Activated T-cell treated with anti-CD3 and anti-CD28 coated beads, Interleukin-2, amount 50 U/mL, for 4 hours (primary cell): Measurements from ENCODE around the gene GJB5. TPM values are rescaled to one million over a fixed set of nuclear protein-coding genes. Genes with fewer than 3 reads are reported as not detected.
A peak's percentile ranks its signal among the peaks of the same experiment; 100 is the strongest.

Source experiments
- ATAC-seq, 2 donors: fragments of 200-7000 bp; cut with Tn5 transposase; one replicate each; pipeline ENCODE4 v1.10.0; 2021
- DNase-seq: peaks from one replicate; pipeline ENCODE4 v3.0.0-alpha.2; 2020
- H3K27me3 Mint-ChIP-seq: one replicate; pipeline ENCODE4 v1.8.0; 2021; ENCODE audit warnings: low read depth, mixed read lengths
- H3K36me3 Mint-ChIP-seq: one replicate; pipeline ENCODE4 v1.8.0; 2022; ENCODE audit warnings: mixed read lengths; ENCODE audit not compliant: insufficient read depth
- H3K4me1 Mint-ChIP-seq: one replicate; pipeline ENCODE4 v1.8.0; 2021; ENCODE audit warnings: low read depth, mixed read lengths
- H3K4me3 Mint-ChIP-seq: one replicate; pipeline ENCODE4 v1.8.0; 2021; ENCODE audit warnings: mild to moderate bottlenecking, moderate library complexity, mixed read lengths
- H3K9me3 Mint-ChIP-seq: one replicate; pipeline ENCODE4 v1.8.0; 2021; ENCODE audit warnings: mixed read lengths
- total RNA-seq, 3 donors: library from RNA; stranded (reverse); gene quantifications; one replicate each; pipeline ENCODE4 v1.2.1, GENCODE V29; 2021

The GJB5 gene
- total RNA-seq, 3 donors from 2014 or later, result not detected

- Mint-ChIP-seq H3K27me3 (peaks cover 57% of the 10 kb centered on the region), H3K9me3 (no peaks in the 10 kb centered on the region), H3K36me3 (no peaks in the 10 kb centered on the region), H3K4me3 (no peak overlapping the region), H3K4me1 (peaks cover 6% of the 10 kb centered on the region)
- ATAC-seq (no peak), DNase-seq (no peak)
These were observed 32.9 kb downstream of the GJB5 start for GRCh38 chr1:34787461-34788420.

DNA sequence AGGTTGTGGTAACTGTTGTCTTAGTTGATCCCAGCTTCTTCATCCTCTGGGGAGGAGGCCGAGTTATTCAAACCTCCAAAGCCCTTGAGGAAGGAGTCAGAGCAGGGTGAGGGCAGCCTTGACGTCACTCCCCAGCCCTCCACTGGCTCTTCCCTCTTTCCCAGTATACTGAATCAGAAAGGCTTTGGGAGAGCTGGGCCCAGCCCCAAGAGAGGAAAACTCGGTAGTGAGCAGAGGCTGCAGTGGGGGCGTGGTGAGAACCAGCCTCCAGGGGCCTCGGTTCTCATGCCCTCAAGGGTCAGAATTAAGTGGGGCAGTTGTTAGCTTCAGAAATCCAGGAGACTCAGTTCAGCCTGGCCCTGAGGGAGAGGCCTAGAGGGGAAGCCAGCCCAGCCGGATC, 36.1 kb downstream of the GJB5 start:
- H3K9me3 Mint-ChIP-seq, result no peaks in the 10 kb centered on the region
- H3K36me3 Mint-ChIP-seq, result peaks cover 3% of the 10 kb centered on the region
- peaks cover 6% of the 10 kb centered on the region for H3K4me1 Mint-ChIP-seq
- H3K4me3 Mint-ChIP-seq, result no peak overlapping the region
- DNase-seq (no peak), ATAC-seq (no peak)
- peaks cover 50% of the 10 kb centered on the region for H3K27me3 Mint-ChIP-seq

DNA sequence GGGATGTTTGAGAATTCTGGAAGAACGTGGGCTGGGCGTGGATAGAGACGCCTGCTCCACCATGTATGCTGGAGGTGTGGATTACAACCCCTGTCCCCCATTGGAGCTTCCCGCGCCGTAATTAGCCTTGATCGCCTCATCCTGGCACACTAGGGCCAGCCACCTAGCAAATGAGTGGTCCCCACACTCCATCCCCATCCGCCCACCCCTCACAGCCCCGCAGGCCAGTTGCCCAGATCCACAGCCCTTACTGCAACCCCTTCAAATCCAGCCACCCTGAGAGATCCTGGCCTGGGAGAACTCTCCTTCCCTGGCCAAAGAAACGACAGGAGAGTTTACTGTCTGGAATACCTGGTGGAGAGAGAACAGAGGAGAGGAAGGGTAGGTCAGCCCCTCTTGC, 37.6 kb downstream of the GJB5 start:
- ATAC-seq (no peak), DNase-seq (no peak)
- H3K36me3 Mint-ChIP-seq, result peaks cover 3% of the 10 kb centered on the region
- H3K9me3 Mint-ChIP-seq, result no peaks in the 10 kb centered on the region
- H3K4me3 Mint-ChIP-seq, result peak overlapping the region; percentile 30
- H3K27me3 Mint-ChIP-seq, result peaks cover 42% of the 10 kb centered on the region
- peaks cover 5% of the 10 kb centered on the region for H3K4me1 Mint-ChIP-seq

GRCh38 chr1:34792868-34793727, 38.3 kb downstream of the GJB5 start, which contains the start of gene GJA4:
Gene GJA4 (plus strand): TSS chr1:34792999. CDS start chr1:34794214, 1,215 bp downstream.
- ATAC-seq, result peak; percentile 9 to 30
- Mint-ChIP-seq H3K9me3 (no peaks in the 10 kb centered on the region), H3K4me1 (peaks cover 5% of the 10 kb centered on the region), H3K36me3 (peaks cover 3% of the 10 kb centered on the region), H3K4me3 (peak within 1 kb of the TSS; percentile 30), H3K27me3 (peaks cover 41% of the 10 kb centered on the region)
- no peak for DNase-seq

- DNase-seq (no peak), ATAC-seq (no peak)
- Mint-ChIP-seq H3K36me3 (peaks cover 3% of the 10 kb centered on the region), H3K9me3 (no peaks in the 10 kb centered on the region), H3K27me3 (peaks cover 37% of the 10 kb centered on the region), H3K4me1 (peaks cover 5% of the 10 kb centered on the region), H3K4me3 (no peak overlapping the region)
These were observed 39.3 kb downstream of the GJB5 start for GRCh38 chr1:34794001-34794789.

- Mint-ChIP-seq H3K4me3 (no peak overlapping the region), H3K4me1 (peaks cover 5% of the 10 kb centered on the region), H3K36me3 (peaks cover 3% of the 10 kb centered on the region), H3K27me3 (peaks cover 37% of the 10 kb centered on the region), H3K9me3 (no peaks in the 10 kb centered on the region)
- ATAC-seq, result no peak
- no peak for DNase-seq
These were observed 39.9 kb downstream of the GJB5 start for GRCh38 chr1:34794790-34795180.

DNA sequence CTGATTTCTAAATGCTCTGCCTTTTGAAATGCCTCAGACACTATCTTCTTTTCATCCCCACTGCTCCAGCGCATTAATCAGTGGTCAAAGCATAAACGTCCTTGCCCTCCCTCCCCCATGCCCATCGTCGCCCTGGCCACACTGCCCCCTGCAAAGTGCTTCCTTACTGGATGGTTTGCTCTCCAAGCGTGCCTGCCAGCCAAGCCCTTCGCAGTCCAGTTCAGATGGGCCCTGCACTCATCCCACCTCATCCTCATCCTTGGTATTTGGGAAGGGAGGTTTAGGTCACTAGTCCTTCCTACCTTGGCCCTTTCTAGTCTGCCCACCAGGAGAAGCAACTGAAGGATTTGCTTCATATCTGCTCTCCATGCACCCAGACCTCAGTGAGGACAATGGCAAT, 41.1 kb downstream of the GJB5 start:
- no peak for DNase-seq
- H3K4me1 Mint-ChIP-seq, result peaks cover 7% of the 10 kb centered on the region

GRCh38 chr1:34796990-34797389, 42.1 kb downstream of the GJB5 start:
- Mint-ChIP-seq H3K27me3 (peaks cover 23% of the 10 kb centered on the region), H3K36me3 (peaks cover 3% of the 10 kb centered on the region), H3K9me3 (no peaks in the 10 kb centered on the region), H3K4me1 (peaks cover 7% of the 10 kb centered on the region), H3K4me3 (no peak overlapping the region)
- peak; percentile 50 to 58 for ATAC-seq
- DNase-seq, result no peak

More for the DNA sequence above, 41.1 kb downstream of the GJB5 start:
- peaks cover 3% of the 10 kb centered on the region for H3K36me3 Mint-ChIP-seq
- H3K27me3 Mint-ChIP-seq, result peaks cover 31% of the 10 kb centered on the region
- ATAC-seq, result no peak
- no peaks in the 10 kb centered on the region for H3K9me3 Mint-ChIP-seq
- H3K4me3 Mint-ChIP-seq, result no peak overlapping the region

- DNase-seq (no peak), ATAC-seq (peak; percentile 80 to 86)
- no peaks in the 10 kb centered on the region for H3K27me3 Mint-ChIP-seq
- H3K36me3 Mint-ChIP-seq, result peaks cover 5% of the 10 kb centered on the region
- peaks cover 11% of the 10 kb centered on the region for H3K9me3 Mint-ChIP-seq
- no peak overlapping the region for H3K4me3 Mint-ChIP-seq
- H3K4me1 Mint-ChIP-seq, result peaks cover 3% of the 10 kb centered on the region
These were observed 45.4 kb downstream of the GJB5 start for GRCh38 chr1:34800214-34800613.

DNA sequence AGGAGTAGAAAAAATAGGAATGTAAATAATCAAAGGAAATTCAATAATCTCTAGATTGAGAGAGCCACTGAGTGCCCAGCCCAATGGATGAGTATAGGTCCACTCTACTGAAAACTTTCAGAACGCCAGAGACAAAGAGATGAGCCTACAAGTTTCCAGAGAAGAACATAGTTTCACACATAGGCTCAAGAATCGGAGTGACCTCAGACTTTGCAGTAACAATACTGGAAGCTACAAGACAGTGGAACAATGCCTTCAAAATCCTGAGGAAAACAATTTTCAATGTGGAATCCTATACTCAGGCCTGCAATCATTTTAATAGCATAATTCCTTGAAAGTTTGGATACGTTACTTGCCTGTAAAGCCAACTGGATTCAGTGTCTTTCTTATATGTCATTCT, 48.9 kb downstream of the GJB5 start:
- H3K36me3 Mint-ChIP-seq, result peaks cover 5% of the 10 kb centered on the region
- peaks cover 11% of the 10 kb centered on the region for H3K9me3 Mint-ChIP-seq
- no peak for ATAC-seq
- DNase-seq, result no peak
- H3K4me1 Mint-ChIP-seq, result peaks cover 3% of the 10 kb centered on the region
- no peak overlapping the region for H3K4me3 Mint-ChIP-seq
- no peaks in the 10 kb centered on the region for H3K27me3 Mint-ChIP-seq

GRCh38 chr1:34806396-34806795, 51.5 kb downstream of the GJB5 start:
- ATAC-seq, result no peak
- H3K36me3 Mint-ChIP-seq, result peaks cover 5% of the 10 kb centered on the region
- H3K27me3 Mint-ChIP-seq, result no peaks in the 10 kb centered on the region
- H3K4me3 Mint-ChIP-seq, result no peak overlapping the region
- H3K9me3 Mint-ChIP-seq, result peaks cover 11% of the 10 kb centered on the region
- no peaks in the 10 kb centered on the region for H3K4me1 Mint-ChIP-seq
- DNase-seq, result no peak
